NCI-H2107 treated with DMSO at 0.1 percent for 48 hours (cell line): Measurements from ENCODE around the gene ZSCAN2.
"Not testable (repeated sequence)": the region's sequence is repeated elsewhere in the genome, so short reads cannot be mapped to it uniquely, and the experiment has no call there.

Experiments used
- DNase-seq: peaks from one replicate; lab custom pipeline; 2025; ENCODE audit not compliant: unreplicated experiment; lab: John Stamatoyannopoulos, UW

ZSCAN2 gene

DNA sequence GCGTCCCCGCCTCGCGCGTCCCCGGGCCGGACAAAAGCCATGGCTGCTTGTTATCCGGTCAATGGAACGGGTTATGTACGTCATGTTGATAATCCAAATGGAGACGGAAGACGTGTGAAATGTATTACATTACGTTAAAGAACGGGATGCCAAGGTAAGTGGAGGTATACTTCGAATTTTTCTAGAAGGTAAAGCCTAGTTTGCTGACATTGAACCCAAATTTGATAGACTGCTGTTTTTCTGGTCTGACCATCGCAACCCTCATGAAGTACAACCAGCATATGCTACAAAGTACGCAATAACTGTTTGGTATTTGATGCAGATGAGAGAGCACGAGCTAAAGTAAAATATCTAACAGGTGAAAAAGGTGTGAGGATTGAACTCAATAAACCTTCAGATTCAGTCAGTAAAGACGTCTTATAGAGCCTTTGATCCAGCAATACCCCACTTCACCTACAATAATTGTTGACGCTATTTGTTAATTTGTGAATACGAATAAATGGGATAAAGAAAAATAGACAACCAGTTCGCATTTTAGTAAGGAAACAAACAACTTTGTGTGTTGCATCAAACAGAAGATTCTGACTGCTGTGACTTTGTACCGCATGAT lies 33.5 kb downstream of the ZSCAN2 start:
- no peak for DNase-seq

GRCh38 chr15:84638103-84638502 lies 37.3 kb downstream of the ZSCAN2 start:
- no peak for DNase-seq

- not testable (repeated sequence) for DNase-seq
Measured at GRCh38 chr15:84641871-84642270, 41.1 kb downstream of the ZSCAN2 start.

- not testable (repeated sequence) for DNase-seq
Measured at GRCh38 chr15:84642640-84643039, 41.8 kb downstream of the ZSCAN2 start.

DNA sequence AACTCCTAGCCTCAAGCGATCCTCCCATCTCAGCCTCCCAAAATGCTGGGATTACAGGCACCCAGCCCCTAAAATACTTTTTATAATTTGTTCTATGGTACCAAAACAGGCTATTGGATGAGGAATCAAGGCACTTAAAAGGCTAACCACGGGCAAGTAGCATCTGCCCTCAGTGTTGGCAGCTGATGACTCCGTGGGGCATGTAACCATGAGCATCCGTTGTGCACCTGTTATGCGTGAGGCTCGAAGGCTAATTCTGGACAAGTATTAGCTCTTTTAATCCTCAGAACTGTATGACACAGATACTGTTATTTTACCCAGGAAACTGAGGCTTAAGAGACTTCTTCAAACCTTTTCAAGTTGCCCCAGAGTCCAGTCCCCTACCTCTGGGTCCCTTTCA lies 43.0 kb downstream of the ZSCAN2 start:
- no peak for DNase-seq

DNA sequence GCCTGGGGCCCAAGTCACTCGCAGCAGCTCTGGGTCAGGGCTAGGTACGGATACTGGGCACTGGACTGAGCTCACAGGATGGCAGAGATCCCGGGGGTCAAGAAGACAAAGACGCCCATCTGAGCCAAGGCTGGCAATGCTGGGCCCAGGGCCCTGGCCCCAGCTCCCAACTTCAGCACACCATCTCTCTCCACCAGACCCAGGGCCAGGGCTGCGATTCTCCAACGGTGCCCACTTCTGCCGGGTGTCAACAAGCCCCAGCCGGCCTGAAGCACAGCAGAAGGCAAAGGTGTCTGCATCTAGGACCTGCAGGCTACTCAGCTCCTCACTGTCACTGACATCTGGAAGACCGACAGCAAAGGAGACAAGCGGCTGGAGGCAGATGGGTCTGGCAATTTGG lies 44.7 kb downstream of the ZSCAN2 start:
- DNase-seq = no peak

- DNase-seq = no peak
Measured at GRCh38 chr15:84645997-84646396, 45.2 kb downstream of the ZSCAN2 start.

- DNase-seq = no peak
Measured at GRCh38 chr15:84647726-84648125, 46.9 kb downstream of the ZSCAN2 start.

DNA sequence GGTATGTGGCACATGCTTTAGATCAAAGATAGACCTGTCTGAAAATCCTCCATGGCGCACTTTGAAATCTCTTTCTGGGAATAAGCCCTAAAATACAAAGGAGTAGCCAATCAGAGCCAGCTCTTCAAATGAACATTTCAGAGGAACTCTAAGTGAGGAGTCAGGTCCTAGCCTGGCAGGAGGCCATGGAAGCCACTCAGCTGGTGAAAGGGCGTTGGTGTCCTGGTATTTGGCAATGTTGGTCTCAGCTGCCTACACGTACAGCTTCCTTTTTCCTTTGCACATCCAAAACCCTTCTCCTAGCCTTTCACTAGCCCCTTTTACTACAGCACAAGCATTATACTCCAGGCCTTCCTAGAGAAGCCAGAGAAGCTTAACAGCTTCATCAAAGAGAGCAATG lies 47.7 kb downstream of the ZSCAN2 start:
- DNase-seq = no peak

- DNase-seq = no peak
Measured at GRCh38 chr15:84649706-84650105, 48.9 kb downstream of the ZSCAN2 start.

DNA sequence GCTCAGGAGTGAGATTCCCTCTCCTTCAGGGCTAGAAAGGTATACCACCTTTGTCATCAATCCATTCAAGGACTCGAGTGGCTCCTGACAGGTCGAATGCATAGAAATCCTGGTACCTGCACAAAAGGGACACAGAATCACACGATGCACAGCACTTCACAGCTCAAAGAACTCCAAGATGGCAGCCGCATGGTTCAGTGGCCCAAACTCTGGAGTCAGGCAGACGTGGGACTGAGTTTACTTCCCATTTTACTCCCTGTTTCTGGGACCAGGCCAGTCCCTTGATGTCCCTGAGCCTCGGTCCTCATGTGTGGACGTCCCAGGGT lies 52.7 kb downstream of the ZSCAN2 start:
- no peak for DNase-seq

DNA sequence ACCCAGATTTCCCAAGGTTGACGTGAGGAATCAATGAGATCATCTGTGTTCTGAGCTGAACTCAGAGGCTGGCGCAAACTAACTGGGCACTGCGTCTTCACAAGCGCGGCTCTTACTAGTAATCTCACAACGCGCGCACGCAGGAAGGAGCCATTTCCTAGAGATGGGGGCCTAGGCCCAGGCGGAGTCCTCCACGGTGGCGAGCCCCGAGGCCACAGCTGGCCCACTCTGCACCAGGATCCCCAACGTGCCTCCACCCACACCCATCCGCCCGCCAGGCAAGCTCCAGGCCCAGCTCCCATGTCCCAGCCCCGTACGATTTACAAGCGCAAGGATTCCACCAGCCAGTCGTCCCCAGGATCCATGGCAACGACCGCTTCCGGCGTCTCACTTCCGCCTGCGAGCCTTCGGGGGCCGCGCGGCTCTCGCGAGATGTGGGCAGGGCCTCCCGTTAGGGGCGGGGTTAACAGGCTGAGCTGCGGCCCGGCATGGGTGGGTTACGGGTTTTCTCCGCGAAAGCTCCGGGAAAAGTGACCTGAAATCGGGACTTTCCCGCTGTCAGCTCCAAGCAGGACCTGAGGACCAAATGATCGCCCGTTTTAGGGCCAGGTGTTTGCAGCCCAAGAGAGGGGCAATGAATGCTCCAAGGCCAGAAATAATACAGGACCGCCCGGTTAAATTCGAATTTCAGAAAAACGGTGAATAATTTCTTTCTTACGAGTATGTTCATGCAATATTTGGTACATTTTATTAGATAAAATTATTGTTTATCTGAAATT lies 53.3 kb downstream of the ZSCAN2 start, which contains the start of gene WDR73:
Gene WDR73 (minus strand): TSS at position 374 of the 779 bp plus-strand sequence. CDS start 9 bp downstream, at position 365.
- peak; percentile 31 for DNase-seq

DNA sequence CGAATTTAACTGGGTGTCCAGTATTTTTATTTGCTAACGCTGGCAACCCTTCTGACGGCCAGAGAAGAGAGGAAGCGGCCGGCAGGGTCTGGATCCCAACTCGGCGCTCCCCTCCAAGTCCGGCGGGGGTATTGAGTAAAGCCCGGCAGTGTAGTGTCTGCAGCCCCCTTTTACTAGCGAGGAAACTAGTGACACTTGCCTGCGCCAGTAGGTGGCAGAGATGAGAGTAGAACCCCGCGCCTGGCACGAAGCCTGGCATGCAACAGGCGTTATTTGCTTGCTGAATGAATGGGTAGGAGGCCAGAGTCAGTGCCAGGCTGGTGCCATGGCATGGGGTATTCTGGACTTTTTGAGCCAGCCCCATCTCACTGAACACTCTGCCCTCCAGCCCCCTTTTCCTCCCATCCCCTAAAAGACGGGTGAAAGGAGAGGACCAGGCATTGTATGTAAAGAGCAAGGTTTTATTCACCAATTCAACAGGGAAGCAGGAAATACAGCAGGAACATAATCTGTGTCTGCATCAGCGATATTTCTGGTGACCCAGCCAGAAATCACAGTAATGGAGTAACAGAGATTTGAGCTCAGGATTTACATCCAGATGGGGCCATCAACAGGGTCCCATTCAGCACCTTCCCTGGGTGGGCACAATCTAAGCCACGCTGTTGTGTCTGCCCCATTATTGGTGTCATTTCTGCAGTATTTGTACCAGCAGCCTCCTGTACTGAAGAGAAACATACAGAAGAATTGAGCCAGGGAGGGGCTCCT lies 54.1 kb downstream of the ZSCAN2 start:
- DNase-seq = peak; percentile 61

- no peak for DNase-seq
Measured at GRCh38 chr15:84656972-84657371, 56.2 kb downstream of the ZSCAN2 start.

GRCh38 chr15:84657748-84658079 lies 56.9 kb downstream of the ZSCAN2 start:
- no peak for DNase-seq

DNA sequence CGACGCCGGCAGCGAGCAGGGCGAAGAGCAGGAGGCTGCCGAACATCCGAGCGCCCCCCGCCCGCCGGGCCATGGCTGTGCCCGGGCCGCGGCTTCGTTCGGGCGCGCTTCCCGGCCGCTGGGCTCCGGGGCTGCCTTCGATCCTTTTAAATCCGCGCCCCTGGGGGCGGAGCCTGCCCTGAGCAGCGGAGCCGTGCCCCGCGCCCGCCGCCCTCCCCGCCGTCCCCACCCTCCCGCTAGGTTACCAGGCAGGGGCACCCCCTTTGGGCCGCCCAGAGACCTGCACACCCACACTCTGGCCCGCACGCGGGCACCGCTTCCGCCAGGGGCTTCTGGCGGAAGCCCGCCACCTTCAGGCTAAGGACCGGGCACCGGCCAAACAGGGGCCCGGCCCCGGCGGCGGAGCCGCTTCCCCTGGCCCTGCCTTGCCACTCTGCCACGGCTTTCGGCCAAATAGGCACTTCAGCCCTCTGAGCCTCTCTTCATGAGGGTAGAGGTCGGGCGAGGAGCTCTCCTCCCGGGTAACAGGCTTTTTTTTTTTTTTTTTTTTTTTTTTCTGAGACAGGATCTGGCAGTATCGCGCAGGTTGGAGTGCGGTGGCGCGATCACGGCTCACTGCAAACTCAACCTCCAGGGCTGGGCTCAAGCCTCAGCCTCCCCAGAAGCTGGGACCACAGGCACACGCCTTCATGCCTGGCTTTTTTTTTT lies 57.4 kb downstream of the ZSCAN2 start, which contains the start of gene NMB:
Gene NMB (minus strand): TSS at position 120 of the 708 bp plus-strand sequence. CDS start 47 bp downstream, at position 73.
- DNase-seq = peak; percentile 22

GRCh38 chr15:84658788-84659411 lies 58.1 kb downstream of the ZSCAN2 start:
- DNase-seq = no peak

GRCh38 chr15:84659904-84660781 lies 59.3 kb downstream of the ZSCAN2 start:
- DNase-seq = no peak

- no peak for DNase-seq
Measured at GRCh38 chr15:84661001-84661400, 60.2 kb downstream of the ZSCAN2 start.

DNA sequence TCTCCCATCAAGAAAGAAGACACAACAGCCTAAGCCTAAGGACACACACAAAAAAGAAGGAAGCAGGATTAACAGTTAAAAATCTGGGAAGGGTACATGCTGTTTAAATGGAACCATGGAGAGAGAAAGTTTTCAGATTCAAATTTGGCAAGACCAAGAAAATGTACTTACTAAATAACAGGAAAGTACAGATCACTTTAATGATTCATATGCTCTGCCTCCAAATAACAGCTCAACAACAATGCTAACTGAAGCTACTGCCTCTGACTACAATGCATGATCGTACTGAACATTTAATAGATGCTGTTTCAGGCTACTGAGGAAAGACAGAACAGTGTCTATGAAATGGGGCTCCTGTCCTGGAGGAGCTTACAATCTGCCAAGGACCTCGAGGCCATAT lies 65.6 kb downstream of the ZSCAN2 start:
- DNase-seq = no peak
